GM18526 (cell line): ENCODE measurements around the gene DPH2.

Source experiments
- POLR2A ChIP-seq: IDR thresholded peaks from 3 replicates; pipeline ENCODE4 v1.6.1; 2011; ENCODE audit not compliant: insufficient read length; ENCODE audit errors: extremely low read depth

DPH2 gene

GRCh38 chr1:43994794-43995790 is 25.3 kb downstream of the DPH2 start:
- no peak for TF ChIP-seq POLR2A

DNA sequence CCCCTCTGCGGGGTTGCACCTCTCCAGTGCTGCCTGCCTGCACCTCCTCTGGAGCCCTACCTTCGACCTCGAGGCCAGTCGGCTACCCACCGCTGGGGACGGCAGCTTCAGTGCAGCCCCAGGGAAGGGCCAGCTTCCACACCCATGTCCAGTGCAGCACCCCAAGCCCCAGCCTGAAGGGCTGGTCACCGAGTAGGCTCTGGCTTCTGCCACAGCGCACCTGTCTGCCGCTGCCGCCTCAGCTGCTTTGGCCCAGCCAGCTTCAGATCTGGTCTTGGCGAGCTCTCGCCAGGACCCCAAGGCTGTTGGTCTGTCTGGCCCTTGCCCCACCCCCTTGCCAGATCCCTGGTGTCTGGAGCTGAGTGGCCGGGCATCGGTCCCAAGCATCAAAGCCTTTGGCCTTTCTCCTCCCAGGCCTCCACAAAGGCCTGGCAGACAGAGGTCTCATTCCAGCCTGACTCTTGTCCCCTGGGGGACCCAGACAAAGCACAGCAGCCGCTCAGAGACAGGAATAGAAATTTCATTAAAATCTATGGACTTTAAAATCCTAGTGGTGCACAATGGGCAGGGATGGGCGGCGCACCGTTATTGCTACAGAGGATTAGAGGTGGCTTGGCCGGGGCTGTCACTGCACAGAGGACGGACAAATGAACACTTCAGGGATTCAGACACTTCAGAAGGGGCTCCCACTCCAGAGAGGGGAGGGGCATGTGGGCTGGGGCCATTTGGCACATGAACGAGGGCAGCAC is 26.3 kb downstream of the DPH2 start:
- no peak for TF ChIP-seq POLR2A

- no peak for TF ChIP-seq POLR2A
Observed at GRCh38 chr1:43996733-43997115, 26.9 kb downstream of the DPH2 start.

- no peak for TF ChIP-seq POLR2A
Observed at GRCh38 chr1:43997295-43997999, 27.6 kb downstream of the DPH2 start.

GRCh38 chr1:43998000-43998378 is 28.2 kb downstream of the DPH2 start:
- no peak for TF ChIP-seq POLR2A

- no peak for TF ChIP-seq POLR2A
Observed at GRCh38 chr1:43999455-43999854, 29.6 kb downstream of the DPH2 start.

- no peak for TF ChIP-seq POLR2A
Observed at GRCh38 chr1:44000122-44000665, 30.4 kb downstream of the DPH2 start.

DNA sequence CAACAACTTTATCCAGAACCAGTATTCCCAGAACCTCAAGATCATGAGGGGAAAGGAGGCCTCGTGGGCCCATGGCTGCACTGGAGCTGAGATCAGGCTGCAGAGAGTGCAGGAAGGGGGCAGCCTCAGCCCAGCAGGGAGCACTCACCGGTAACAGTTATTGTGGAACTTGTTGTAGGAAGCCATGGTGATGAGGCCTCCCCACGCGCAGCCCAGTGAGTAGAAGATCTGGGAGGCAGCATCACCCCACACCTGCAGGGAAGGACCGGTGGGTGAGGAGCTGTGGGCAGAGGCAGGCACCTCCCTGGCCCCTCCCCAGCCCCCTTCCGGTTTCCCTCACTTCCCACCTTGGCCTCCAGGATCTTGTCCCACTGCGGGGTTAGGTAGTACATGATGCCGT is 32.4 kb downstream of the DPH2 start:
- no peak for TF ChIP-seq POLR2A

DNA sequence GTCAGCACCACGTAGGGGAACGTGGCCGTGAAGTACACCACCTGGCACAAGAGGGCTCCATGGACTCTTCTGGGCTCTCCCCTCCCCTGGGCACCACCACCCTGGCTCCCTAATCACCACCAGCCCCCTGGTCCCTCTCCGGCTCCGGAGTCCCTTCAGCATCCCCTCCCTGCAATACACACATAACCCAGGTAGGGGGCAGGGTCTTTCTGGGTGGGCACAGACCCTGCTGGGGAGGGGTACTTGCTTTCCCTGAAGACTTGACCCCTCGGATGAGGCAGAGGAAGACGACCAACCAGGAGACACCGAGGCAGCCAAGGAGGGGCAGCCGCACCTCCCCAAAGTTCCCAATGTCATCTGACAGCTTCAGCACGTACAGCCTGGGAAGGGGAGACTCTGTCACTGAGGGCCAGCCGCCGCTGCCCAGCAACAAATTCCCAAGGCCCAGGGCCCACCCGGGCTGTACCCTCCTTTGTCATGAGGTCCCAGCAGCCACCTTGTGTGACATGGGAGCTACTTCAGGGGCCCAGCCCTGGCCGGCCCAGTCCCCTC is 32.9 kb downstream of the DPH2 start:
- TF ChIP-seq POLR2A, result no peak

DNA sequence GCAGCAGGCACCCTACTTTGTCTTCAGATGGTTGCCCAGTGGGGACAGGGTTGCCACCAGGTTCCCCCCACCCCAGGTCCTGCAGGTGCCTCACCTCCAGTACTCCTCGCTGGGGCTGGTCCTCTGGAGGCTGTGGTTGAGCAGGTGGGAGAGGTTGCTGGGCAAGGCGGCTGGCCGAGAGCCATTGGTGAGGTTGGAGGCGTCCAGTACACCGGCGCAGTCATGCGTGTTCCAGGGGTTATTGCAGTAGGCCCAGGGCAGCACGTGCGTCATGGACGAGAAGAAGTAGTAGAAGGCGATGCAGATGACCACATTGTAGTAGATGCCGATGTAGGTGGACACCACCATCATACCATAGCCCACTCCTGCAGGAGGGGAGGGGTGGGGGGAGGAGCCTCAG is 38.4 kb downstream of the DPH2 start:
- TF ChIP-seq POLR2A, result no peak

GRCh38 chr1:44010935-44011471 is 41.2 kb downstream of the DPH2 start:
- TF ChIP-seq POLR2A, result no peak

DNA sequence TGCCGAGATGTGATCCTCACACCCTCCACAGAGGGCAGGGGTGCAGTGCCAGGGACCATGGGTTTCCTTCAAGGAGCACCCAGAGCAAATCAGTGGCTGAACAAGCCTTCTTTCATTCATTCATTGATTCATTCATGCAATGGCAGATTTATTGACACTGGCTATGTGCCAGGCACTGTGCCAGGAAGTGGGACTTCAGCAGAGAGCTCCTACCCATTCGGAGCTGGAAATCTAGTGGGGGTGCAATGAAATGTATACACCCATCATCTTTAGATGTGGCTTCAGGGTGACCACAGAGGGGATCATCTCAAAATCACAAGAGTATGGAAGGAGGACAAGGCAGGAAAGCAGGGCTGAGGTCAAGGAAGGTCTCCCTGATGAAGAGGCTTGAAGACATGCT is 42.6 kb downstream of the DPH2 start:
- no peak for TF ChIP-seq POLR2A

GRCh38 chr1:44012941-44013609 is 43.3 kb downstream of the DPH2 start:
- no peak for TF ChIP-seq POLR2A

- TF ChIP-seq POLR2A, result no peak
Observed at GRCh38 chr1:44013949-44014348, 44.1 kb downstream of the DPH2 start.

DNA sequence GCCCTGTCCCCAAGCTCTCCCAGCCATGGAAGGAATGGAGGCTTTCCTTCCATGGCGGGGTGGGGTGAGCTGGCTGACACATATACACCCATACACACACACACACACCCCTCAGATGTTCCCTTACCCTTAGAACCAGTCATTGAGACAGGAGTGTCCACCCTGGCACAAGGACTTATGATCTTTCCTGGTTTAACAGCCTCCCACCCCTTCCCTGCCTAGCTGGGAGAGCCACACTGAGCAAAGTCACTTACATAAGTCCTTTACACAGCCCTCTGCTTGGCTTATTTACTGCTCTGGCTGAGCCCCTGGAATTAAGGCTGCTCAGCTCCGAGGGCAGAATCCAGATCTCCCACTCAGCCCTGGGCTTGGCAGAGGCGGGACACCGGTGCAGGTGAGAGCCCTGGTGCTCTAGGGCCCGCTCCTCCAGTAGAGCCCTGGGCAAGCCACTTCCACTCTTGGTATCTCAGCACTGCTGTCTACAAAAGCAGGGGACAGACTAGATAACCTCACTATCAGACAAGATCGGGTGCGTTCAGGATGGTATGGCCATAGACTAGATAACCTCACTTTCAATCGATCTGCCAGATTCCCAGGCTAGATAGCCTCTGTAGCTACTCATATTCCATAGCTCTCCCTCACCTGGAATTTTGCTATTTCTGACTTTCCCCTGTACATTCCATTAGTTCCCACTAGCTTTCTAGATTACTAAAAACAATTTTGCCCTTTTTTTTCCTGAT is 44.7 kb downstream of the DPH2 start:
- no peak for TF ChIP-seq POLR2A
